Measurements from ENCODE around the gene ARSI.

Gene ARSI

GRCh38 chr5:150272531-150272930, 30.2 kb downstream of the ARSI start:
- FAIRE-seq (no peak), DNase-seq (ENCODE audit: extremely low spot score, insufficient read length, low read depth) (no peak)

DNA sequence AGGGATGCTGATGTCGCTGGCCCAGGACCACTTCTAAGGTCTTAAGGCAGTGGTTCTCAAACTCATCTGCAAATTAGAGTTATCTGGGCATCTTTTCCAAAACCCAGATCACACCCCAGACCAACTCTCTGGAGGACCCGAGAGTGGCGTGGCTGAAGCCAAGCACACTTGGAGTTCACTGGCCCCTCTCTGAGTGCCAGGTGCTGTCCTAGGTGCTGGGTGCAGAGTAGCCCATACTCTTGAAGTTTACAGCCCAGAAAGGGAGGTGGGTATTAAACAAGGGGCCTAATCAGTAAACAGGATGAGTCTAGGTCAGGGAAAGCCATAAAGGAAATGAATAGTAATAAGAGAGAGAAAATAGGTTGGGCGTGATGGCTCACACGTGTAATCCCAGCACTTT, 30.8 kb downstream of the ARSI start:
- DNase-seq (ENCODE audit: extremely low spot score, insufficient read length, low read depth) (no peak), FAIRE-seq (no peak)

DNA sequence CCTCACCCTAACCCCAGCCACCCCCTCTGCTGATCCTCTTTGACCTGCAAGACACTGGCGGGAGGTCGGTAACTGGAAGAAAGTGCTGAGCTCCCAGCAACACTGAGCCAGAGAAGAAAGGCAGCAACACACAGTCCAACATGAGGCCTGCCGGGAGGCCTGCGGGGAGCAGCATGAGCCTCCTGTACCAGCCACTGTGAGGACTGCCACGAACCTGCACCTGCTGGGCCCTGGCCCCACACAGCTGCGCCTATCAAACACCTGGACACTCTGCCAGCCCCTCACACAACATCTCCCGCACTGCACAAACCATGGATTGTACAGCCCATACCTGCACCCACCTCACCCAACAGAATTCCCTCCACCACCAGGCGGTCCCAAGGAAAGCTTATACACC, 31.4 kb downstream of the ARSI start:
- DNase-seq (ENCODE audit: extremely low spot score, insufficient read length, low read depth) = no peak

GRCh38 chr5:150270541-150271295, 32.0 kb downstream of the ARSI start:
- DNase-seq (ENCODE audit: extremely low spot score, insufficient read length, low read depth) = no peak
- FAIRE-seq = no peak

More for the DNA sequence above, 31.4 kb downstream of the ARSI start:
- no peak for FAIRE-seq

DNA sequence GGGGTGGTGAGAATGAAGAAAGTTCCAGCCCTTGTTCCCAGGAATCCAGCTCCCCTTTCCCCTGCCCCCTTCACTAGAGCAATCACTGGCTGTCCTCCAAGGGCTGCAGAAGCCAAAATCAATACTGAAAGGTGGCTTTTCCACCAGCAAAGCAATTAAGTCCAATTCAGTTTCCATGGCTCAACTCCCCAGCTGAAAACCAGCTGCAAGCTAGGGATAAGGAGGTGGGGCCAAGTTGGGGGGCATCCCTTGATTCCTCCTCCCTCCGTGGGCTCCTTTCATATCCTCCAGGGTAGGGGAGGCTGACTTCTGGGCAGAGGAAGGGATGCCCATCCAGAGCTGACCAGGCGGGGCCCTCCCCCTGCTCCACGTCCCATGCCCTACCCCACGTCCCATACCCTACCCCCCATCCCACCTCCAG, 35.8 kb downstream of the ARSI start:
- DNase-seq (ENCODE audit: extremely low spot score, insufficient read length, low read depth) (no peak), FAIRE-seq (no peak)

- DNase-seq (ENCODE audit: extremely low spot score, insufficient read length, low read depth) (no peak), FAIRE-seq (no peak)
These were observed 36.8 kb downstream of the ARSI start for GRCh38 chr5:150265870-150266383.

GRCh38 chr5:150264667-150265603, 37.8 kb downstream of the ARSI start:
- DNase-seq (ENCODE audit: extremely low spot score, insufficient read length, low read depth) (no peak), FAIRE-seq (no peak)

- FAIRE-seq (no peak), DNase-seq (ENCODE audit: extremely low spot score, insufficient read length, low read depth) (no peak)
These were observed 38.7 kb downstream of the ARSI start for GRCh38 chr5:150263801-150264621.

GRCh38 chr5:150263375-150263775, 39.3 kb downstream of the ARSI start:
- no peak for FAIRE-seq
- no peak for DNase-seq (ENCODE audit: extremely low spot score, insufficient read length, low read depth)

GRCh38 chr5:150262502-150262901, 40.2 kb downstream of the ARSI start:
- no peak for DNase-seq (ENCODE audit: extremely low spot score, insufficient read length, low read depth)

DNA sequence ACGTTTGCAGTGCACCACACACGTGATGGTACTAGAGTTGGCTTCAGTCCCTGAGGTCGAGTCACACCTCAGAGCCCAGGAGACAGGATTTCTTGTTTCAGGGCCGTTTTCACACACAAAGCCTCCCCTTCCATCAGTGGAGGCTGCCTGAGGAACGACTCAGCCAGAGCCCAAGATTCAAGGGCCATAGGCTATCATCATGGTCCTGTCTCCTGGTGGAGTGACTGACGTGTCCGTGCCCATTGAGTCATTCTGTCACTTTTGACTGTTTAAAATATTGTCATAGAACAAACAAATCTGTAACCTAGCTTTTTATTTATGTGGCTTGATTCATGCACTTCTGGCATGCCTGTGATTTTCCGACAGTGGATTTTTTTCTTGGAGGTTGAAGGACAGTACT, 41.5 kb downstream of the ARSI start:
- FAIRE-seq (no peak), DNase-seq (ENCODE audit: extremely low spot score, insufficient read length, low read depth) (no peak)

More at GRCh38 chr5:150262502-150262901, 40.2 kb downstream of the ARSI start:
- no peak for FAIRE-seq

GRCh38 chr5:150258130-150258529, 44.6 kb downstream of the ARSI start:
- no peak for DNase-seq (ENCODE audit: extremely low spot score, insufficient read length, low read depth)
- no peak for FAIRE-seq

GRCh38 chr5:150257424-150257823, 45.3 kb downstream of the ARSI start:
- FAIRE-seq (no peak), DNase-seq (ENCODE audit: extremely low spot score, insufficient read length, low read depth) (no peak)

DNA sequence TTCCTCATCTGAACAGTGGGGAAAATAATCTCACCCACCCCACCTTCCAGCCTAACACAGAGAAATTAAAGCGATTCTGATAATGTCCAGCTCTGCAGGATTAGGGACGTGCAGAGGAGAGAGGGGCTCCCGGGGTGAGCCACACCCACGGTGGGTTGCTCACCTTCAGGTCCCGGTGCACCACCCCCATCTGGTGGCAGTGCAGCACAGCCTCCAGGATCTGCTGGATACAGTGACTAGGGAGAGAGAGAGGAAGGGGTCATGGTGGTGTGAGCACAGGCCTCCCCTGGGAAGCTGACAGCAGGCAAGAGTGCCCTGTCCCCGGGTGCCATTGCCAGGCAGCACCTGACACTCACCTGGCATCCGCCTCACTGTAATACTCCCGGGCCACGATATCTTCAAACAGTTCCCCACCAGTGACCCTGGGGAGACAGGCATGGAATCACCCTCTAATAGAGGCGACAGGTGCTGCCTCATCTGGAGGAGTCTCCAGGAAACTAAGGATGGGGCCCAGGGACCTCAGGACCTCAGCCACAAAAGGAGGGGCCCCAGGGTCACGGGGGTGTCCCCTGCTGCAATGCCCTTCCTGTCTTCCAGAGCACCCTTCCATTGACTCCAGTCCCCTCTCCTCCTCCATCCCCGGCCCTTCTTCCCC, 46.2 kb downstream of the ARSI start:
- FAIRE-seq (no peak), DNase-seq (ENCODE audit: extremely low spot score, insufficient read length, low read depth) (no peak)

GRCh38 chr5:150255659-150256409, 46.9 kb downstream of the ARSI start:
- no peak for FAIRE-seq

DNA sequence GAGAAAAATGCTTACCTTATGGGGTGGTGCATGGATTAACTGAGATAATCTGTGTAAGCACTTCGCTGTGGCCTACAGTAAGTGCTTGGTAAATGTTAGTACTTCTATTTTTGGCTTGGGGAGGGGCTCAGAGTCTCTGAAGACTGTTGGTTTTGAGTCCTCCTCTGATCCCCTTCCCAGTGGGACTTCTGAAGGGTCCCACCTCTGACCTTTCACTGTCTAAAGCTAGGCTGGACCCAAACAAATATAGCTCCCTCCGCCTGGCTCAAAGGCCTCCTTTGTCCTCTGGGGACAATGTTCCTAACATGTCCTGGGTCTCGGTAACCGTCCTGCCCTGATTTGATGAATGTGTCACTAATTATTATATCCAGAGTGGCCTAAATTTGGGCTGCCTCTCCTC, 47.9 kb downstream of the ARSI start:
- no peak for DNase-seq (ENCODE audit: extremely low spot score, insufficient read length, low read depth)
- no peak for FAIRE-seq

More at GRCh38 chr5:150255659-150256409, 46.9 kb downstream of the ARSI start:
- DNase-seq (ENCODE audit: extremely low spot score, insufficient read length, low read depth) = no peak

- no peak for FAIRE-seq
These were observed 48.3 kb downstream of the ARSI start for GRCh38 chr5:150254363-150254762.

DNA sequence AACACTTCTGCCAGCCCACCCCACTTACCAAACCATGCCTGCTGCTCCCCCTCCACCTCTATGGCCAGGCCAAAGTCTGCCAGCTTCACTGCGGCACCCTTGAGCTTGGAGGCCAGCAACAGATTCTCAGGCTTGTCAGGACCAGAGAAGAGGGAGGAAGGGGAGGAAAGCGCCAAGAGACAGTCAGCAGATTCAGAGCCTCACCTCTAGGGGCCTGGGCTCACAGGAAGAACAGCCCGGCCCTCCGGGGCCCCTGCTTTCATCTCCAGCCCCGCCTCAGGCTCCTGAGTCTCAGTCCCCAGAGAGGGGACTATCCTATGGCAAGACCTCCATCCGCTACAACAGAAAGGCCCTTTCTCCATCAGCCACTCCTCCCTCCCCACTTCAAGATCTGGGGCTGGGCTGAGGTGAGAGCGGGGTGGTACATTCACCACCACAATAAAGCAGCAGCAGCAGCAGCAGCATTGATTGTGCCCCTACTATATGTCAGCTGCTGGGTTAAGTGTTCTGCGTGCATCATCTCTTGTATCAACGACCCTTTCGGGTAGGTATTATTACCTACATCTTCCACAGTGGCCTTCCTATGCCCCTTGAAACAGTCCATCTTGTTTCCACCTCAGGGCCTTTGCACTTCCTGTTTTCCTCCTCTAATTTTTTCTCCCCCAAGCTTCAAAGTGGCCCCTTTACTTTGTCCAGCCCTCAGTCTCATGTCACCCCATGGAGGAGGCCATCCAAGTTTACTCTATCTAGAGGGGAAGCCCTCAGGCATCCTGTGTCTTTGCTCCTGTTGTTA, 49.1 kb downstream of the ARSI start:
- FAIRE-seq (no peak), DNase-seq (ENCODE audit: extremely low spot score, insufficient read length, low read depth) (no peak)

More at GRCh38 chr5:150254363-150254762, 48.3 kb downstream of the ARSI start:
- no peak for DNase-seq (ENCODE audit: extremely low spot score, insufficient read length, low read depth)
